SKM-1 (cell line): ENCODE data around the gene TMC4.

Experiments
- DNase-seq: peaks from one replicate; lab custom pipeline; 2025; ENCODE audit not compliant: unreplicated experiment; lab: John Stamatoyannopoulos, UW

Gene TMC4

GRCh38 chr19:54133312-54133956 lies 39.5 kb downstream of the TMC4 start:
- DNase-seq, result no peak

- no peak for DNase-seq
These were observed 43.4 kb downstream of the TMC4 start for GRCh38 chr19:54129617-54129996.

GRCh38 chr19:54128796-54129616 lies 44.0 kb downstream of the TMC4 start:
- no peak for DNase-seq

GRCh38 chr19:54128441-54128725 lies 44.6 kb downstream of the TMC4 start:
- DNase-seq, result no peak

GRCh38 chr19:54127688-54128440 lies 45.1 kb downstream of the TMC4 start:
- no peak for DNase-seq

- no peak for DNase-seq
These were observed 47.2 kb downstream of the TMC4 start for GRCh38 chr19:54125713-54126112.

- no peak for DNase-seq
These were observed 48.6 kb downstream of the TMC4 start for GRCh38 chr19:54124393-54124792.

GRCh38 chr19:54123682-54124081 lies 49.3 kb downstream of the TMC4 start:
- DNase-seq, result no peak

GRCh38 chr19:54121259-54121658 lies 51.7 kb downstream of the TMC4 start:
- DNase-seq, result no peak

- DNase-seq, result peak; percentile 73
These were observed 57.6 kb downstream of the TMC4 start, which contains the start of the genes PRPF31 and TFPT for GRCh38 chr19:54115109-54116063. PRPF31 (plus strand) TSS chr19:54115754; CDS start chr19:54118279, 2,525 bp downstream. TFPT (minus strand) TSS chr19:54115657; CDS start chr19:54115269, 388 bp downstream.

- no peak for DNase-seq
These were observed 58.4 kb downstream of the TMC4 start for GRCh38 chr19:54114340-54115108.
